Muscle of leg (tissue), 11 donors: ENCODE data around the gene MBD3L4. TPM values are rescaled to one million over a fixed set of nuclear protein-coding genes. Genes with fewer than 3 reads are reported as not detected.

ENCODE experiments used
- DNase-seq: peaks from one replicate; pipeline ENCODE4 v3.0.0; 2013
- H3K27ac ChIP-seq: one replicate; pipeline ENCODE4 v1.5.1; 2013; ENCODE audit warnings: mild to moderate bottlenecking, low read length, control low read depth
- H3K27me3 ChIP-seq: one replicate; pipeline ENCODE4 v1.6.1; 2013; ENCODE audit warnings: low read length; ENCODE audit not compliant: control insufficient read depth, insufficient read depth
- H3K36me3 ChIP-seq: one replicate; pipeline ENCODE4 v1.6.1; 2013; ENCODE audit warnings: low read length; ENCODE audit not compliant: control insufficient read depth, insufficient read depth
- H3K4me1 ChIP-seq: one replicate; pipeline ENCODE4 v1.6.1; 2013; ENCODE audit warnings: low read length; ENCODE audit not compliant: control insufficient read depth, insufficient read depth
- H3K4me3 ChIP-seq: one replicate; pipeline ENCODE4 v1.5.1; 2013; ENCODE audit warnings: low read length, control low read depth
- H3K9me3 ChIP-seq: replicated peaks from 2 replicates; pipeline ENCODE4 v1.6.1; 2013; ENCODE audit warnings: low read depth, low read length; ENCODE audit not compliant: control insufficient read depth
- WGBS: methylation state at CpG from one replicate; pipeline ENCODE4 v1.1.5; 2013; ENCODE audit warnings: missing lambda C conversion rate; ENCODE audit not compliant: insufficient coverage; 5-methylcytosine and 5-hydroxymethylcytosine counted together
- polyA plus RNA-seq, 8 donors: library from polyadenylated mRNA; unstranded; fragments of 120-200 nt; gene quantifications; one replicate each; pipeline versions ENCODE4 v1.2.1 to v1.2.3, GENCODE V29; 2013; ENCODE audit warnings: inconsistent platforms in 1 of 8, low replicate concordance in 1 of 8; ENCODE audit not compliant: insufficient read length in 8 of 8, insufficient read depth in 1 of 8
- total RNA-seq: library from RNA; stranded (reverse); fragments of 120-200 nt; gene quantifications from one replicate; pipeline ENCODE4 v1.2.4, GENCODE V29; 2013

The MBD3L4 gene
- total and polyA plus RNA-seq, 9 donors: not detected

- Histone ChIP-seq H3K4me1 (no peaks in the 10 kb centered on the region), H3K27me3 (no peaks in the 10 kb centered on the region), H3K4me3 (no peak overlapping the region), H3K27ac (no peak overlapping the region), H3K36me3 (no peaks in the 10 kb centered on the region), H3K9me3 (peaks cover 10% of the 10 kb centered on the region)
- 36% methylated on average over 3 of the region's 4 CpGs for WGBS
- no peak for DNase-seq
Observed at GRCh38 chr19:6987850-6988249, 52.1 kb downstream of the MBD3L4 start.

Other genes starting within 250 kb of the MBD3L4 start
- 0.04 TPM for gene ADGRE1, start 152.6 kb downstream of the MBD3L4 start, total RNA-seq
- under 1 TPM in 7 of 8 donors, not detected in 1; 0.05 to 0.28 (median 0.16) TPM for gene ADGRE1, start 152.6 kb downstream of the MBD3L4 start, polyA plus RNA-seq
- gene MBD3L2B, start 18.7 kb downstream of the MBD3L4 start, total RNA-seq: not detected
- not detected for gene MBD3L2B, start 18.7 kb downstream of the MBD3L4 start, polyA plus RNA-seq
- gene MBD3L5, start 9.6 kb downstream of the MBD3L4 start, total RNA-seq: not detected
- gene MBD3L5, start 9.6 kb downstream of the MBD3L4 start, polyA plus RNA-seq: not detected
- gene MBD3L2, start 9.1 kb upstream of the MBD3L4 start, total RNA-seq: not detected
- not detected for gene MBD3L2, start 9.1 kb upstream of the MBD3L4 start, polyA plus RNA-seq
- gene MBD3L3, start 18.5 kb upstream of the MBD3L4 start, total RNA-seq: not detected
- gene MBD3L3, start 18.5 kb upstream of the MBD3L4 start, polyA plus RNA-seq: not detected
- gene ZNF557, start 29.5 kb upstream of the MBD3L4 start, total RNA-seq: 12.0 TPM
- gene ZNF557, start 29.5 kb upstream of the MBD3L4 start, polyA plus RNA-seq: 1 to 10 TPM; 3.4 to 5.2 (median 4.6) TPM